ENCODE results near the gene CYTH1.
A peak's percentile ranks its signal among the peaks of the same experiment; 100 is the strongest.
"Not testable (repeated sequence)": the region's sequence is repeated elsewhere in the genome, so short reads cannot be mapped to it uniquely, and the experiment has no call there.

Gene CYTH1

GRCh38 chr17:78779850-78780249, 2.2 kb downstream of the CYTH1 start:
- DNase-seq (ENCODE audit: extremely low read depth, insufficient read length), result no peak
- no peaks in the 10 kb centered on the region; the same call in 1 of the 2 replicates for H3K36me3 ChIP-seq (ENCODE audit: control insufficient read depth, insufficient read depth, low read length)
- H3K4me3 ChIP-seq (replicated peaks; ENCODE audit: low read depth, low read length), result peak overlapping the region; percentile 94
- no peak for TF ChIP-seq CTCF (IDR thresholded peaks at IDR 0.05; ENCODE audit: insufficient read depth, low read length, poor library complexity, severe bottlenecking)
- H3K27me3 ChIP-seq (replicated peaks; ENCODE audit: control insufficient read depth, insufficient read depth, low read length), result no peaks in the 10 kb centered on the region

GRCh38 chr17:78779286-78779651, 2.8 kb downstream of the CYTH1 start:
- peak overlapping the region; percentile 94 for H3K4me3 ChIP-seq (replicated peaks; ENCODE audit: low read depth, low read length)
- not testable (repeated sequence) for H3K27me3 ChIP-seq (replicated peaks; ENCODE audit: control insufficient read depth, insufficient read depth, low read length); DNase-seq (ENCODE audit: extremely low read depth, insufficient read length); H3K36me3 ChIP-seq (ENCODE audit: control insufficient read depth, insufficient read depth, low read length)

- TF ChIP-seq CTCF (IDR thresholded peaks at IDR 0.05; ENCODE audit: insufficient read depth, low read length, poor library complexity, severe bottlenecking), result no peak
- Histone ChIP-seq H3K36me3 (ENCODE audit: control insufficient read depth, insufficient read depth, low read length) (no peaks in the 10 kb centered on the region; the same call in 1 of the 2 replicates), H3K4me3 (replicated peaks; ENCODE audit: low read depth, low read length) (no peak overlapping the region; the same call in 1 of the 2 replicates), H3K27me3 (replicated peaks; ENCODE audit: control insufficient read depth, insufficient read depth, low read length) (no peaks in the 10 kb centered on the region)
- no peak for DNase-seq (ENCODE audit: extremely low read depth, insufficient read length)
These were observed 4.2 kb downstream of the CYTH1 start for GRCh38 chr17:78777881-78778280.

GRCh38 chr17:78774956-78775571, 7.0 kb downstream of the CYTH1 start:
- Histone ChIP-seq H3K36me3 (ENCODE audit: control insufficient read depth, insufficient read depth, low read length) (no peaks in the 10 kb centered on the region; the same call in 1 of the 2 replicates), H3K4me3 (replicated peaks; ENCODE audit: low read depth, low read length) (peak overlapping the region; percentile 66), H3K27me3 (replicated peaks; ENCODE audit: control insufficient read depth, insufficient read depth, low read length) (no peaks in the 10 kb centered on the region)
- DNase-seq (ENCODE audit: extremely low read depth, insufficient read length), result peak; percentile 79
- TF ChIP-seq CTCF (IDR thresholded peaks at IDR 0.05; ENCODE audit: insufficient read depth, low read length, poor library complexity, severe bottlenecking), result no peak

- Histone ChIP-seq H3K27me3 (replicated peaks; ENCODE audit: control insufficient read depth, insufficient read depth, low read length) (no peaks in the 10 kb centered on the region), H3K4me3 (replicated peaks; ENCODE audit: low read depth, low read length) (peak overlapping the region; percentile 66), H3K36me3 (ENCODE audit: control insufficient read depth, insufficient read depth, low read length) (no peaks in the 10 kb centered on the region; the same call in 1 of the 2 replicates)
- no peak for DNase-seq (ENCODE audit: extremely low read depth, insufficient read length)
- no peak for TF ChIP-seq CTCF (IDR thresholded peaks at IDR 0.05; ENCODE audit: insufficient read depth, low read length, poor library complexity, severe bottlenecking)
These were observed 7.6 kb downstream of the CYTH1 start for GRCh38 chr17:78774453-78774852.

GRCh38 chr17:78771758-78772382, 10.2 kb downstream of the CYTH1 start:
- no peaks in the 10 kb centered on the region for H3K36me3 ChIP-seq (ENCODE audit: control insufficient read depth, insufficient read depth, low read length)
- H3K4me3 ChIP-seq (replicated peaks; ENCODE audit: low read depth, low read length), result peak overlapping the region; percentile 7
- no peaks in the 10 kb centered on the region for H3K27me3 ChIP-seq (replicated peaks; ENCODE audit: control insufficient read depth, insufficient read depth, low read length)
- DNase-seq (ENCODE audit: extremely low read depth, insufficient read length), result peak; percentile 78
- TF ChIP-seq CTCF (IDR thresholded peaks at IDR 0.05; ENCODE audit: insufficient read depth, low read length, poor library complexity, severe bottlenecking), result no peak
